Measurements from ENCODE around the gene ANKRD40. TPM values are rescaled to one million over a fixed set of nuclear protein-coding genes. Genes with fewer than 3 reads are reported as not detected.
A peak's percentile ranks its signal among the peaks of the same experiment; 100 is the strongest.

The ANKRD40 gene
- 10 to 100 TPM; 18.2 to 24.7 (median 21.4) TPM for total RNA-seq

GRCh38 chr17:50707289-50708049, at the start of gene ANKRD40:
ANKRD40 (minus strand) TSS chr17:50707914; CDS start chr17:50707654, 260 bp downstream.
- DNase-seq, result peak; percentile 85 to 95 (median 92)
- H3K27ac ChIP-seq, result peak within 1 kb of the TSS; percentile 89 to 98 (median 93)
- TF ChIP-seq POLR2A (IDR thresholded peaks at IDR 0.05) (peak; percentile 61 to 65), CTCF (IDR thresholded peaks at IDR 0.05) (peak in 2 of 6 experiments; percentile 3 to 13)
- H3K4me3 ChIP-seq, result peak within 1 kb of the TSS; percentile 59 to 82 (median 72)
- H3K9me3 ChIP-seq, result no peaks in the 10 kb centered on the region
- H3K36me3 ChIP-seq, result no peaks in the 10 kb centered on the region
- no peaks in the 10 kb centered on the region for H3K27me3 ChIP-seq
- peaks cover 0 to 26% (median 7%) of the 10 kb centered on the region in 4 donors for H3K4me1 ChIP-seq

GRCh38 chr17:50754521-50754920, 46.8 kb upstream of the ANKRD40 start:
- Histone ChIP-seq H3K4me3 (no peak overlapping the region), H3K4me1 (peaks cover 0 to 5% (median 0%) of the 10 kb centered on the region in 4 donors), H3K36me3 (peaks cover 0 to 67% (median 0%) of the 10 kb centered on the region in 3 donors), H3K9me3 (no peaks in the 10 kb centered on the region), H3K27ac (no peak overlapping the region), H3K27me3 (no peaks in the 10 kb centered on the region)
- DNase-seq, result no peak
- TF ChIP-seq POLR2A (IDR thresholded peaks at IDR 0.05), result no peak
- no peak for TF ChIP-seq CTCF (IDR thresholded peaks at IDR 0.05)

GRCh38 chr17:50749245-50749644, 41.5 kb upstream of the ANKRD40 start:
- no peak for DNase-seq
- H3K4me3 ChIP-seq, result no peak overlapping the region
- no peak for TF ChIP-seq CTCF (IDR thresholded peaks at IDR 0.05)
- no peak for TF ChIP-seq POLR2A (IDR thresholded peaks at IDR 0.05)
- peaks cover 0 to 98% (median 0%) of the 10 kb centered on the region in 3 donors for H3K36me3 ChIP-seq
- H3K27me3 ChIP-seq, result no peaks in the 10 kb centered on the region
- no peaks in the 10 kb centered on the region for H3K9me3 ChIP-seq
- H3K27ac ChIP-seq, result no peak overlapping the region
- H3K4me1 ChIP-seq, result no peaks in the 10 kb centered on the region

GRCh38 chr17:50745631-50746030, 37.9 kb upstream of the ANKRD40 start:
- peaks cover 0 to 98% (median 3%) of the 10 kb centered on the region in 3 donors for H3K36me3 ChIP-seq
- no peak for TF ChIP-seq CTCF (IDR thresholded peaks at IDR 0.05)
- TF ChIP-seq POLR2A (IDR thresholded peaks at IDR 0.05), result no peak

GRCh38 chr17:50739098-50739497, 31.4 kb upstream of the ANKRD40 start:
- TF ChIP-seq CTCF (IDR thresholded peaks at IDR 0.05) (no peak), POLR2A (IDR thresholded peaks at IDR 0.05) (no peak)
- H3K27me3 ChIP-seq, result no peaks in the 10 kb centered on the region
- peaks cover 0 to 64% (median 3%) of the 10 kb centered on the region in 3 donors for H3K36me3 ChIP-seq

More at GRCh38 chr17:50745631-50746030, 37.9 kb upstream of the ANKRD40 start:
- no peaks in the 10 kb centered on the region for H3K4me1 ChIP-seq
- no peaks in the 10 kb centered on the region for H3K27me3 ChIP-seq
- H3K4me3 ChIP-seq, result no peak overlapping the region
- no peaks in the 10 kb centered on the region for H3K9me3 ChIP-seq
- H3K27ac ChIP-seq, result no peak overlapping the region
- no peak for DNase-seq

More at GRCh38 chr17:50739098-50739497, 31.4 kb upstream of the ANKRD40 start:
- Histone ChIP-seq H3K4me3 (no peak overlapping the region), H3K9me3 (no peaks in the 10 kb centered on the region), H3K27ac (no peak overlapping the region), H3K4me1 (peaks cover 0 to 7% (median 0%) of the 10 kb centered on the region in 4 donors)
- DNase-seq, result no peak

Data from Peyer's patch (tissue), 4 donors.